Panc1 (cell line): Measurements from ENCODE around the gene ALDOC. TPM values are rescaled to one million over a fixed set of nuclear protein-coding genes. Genes with fewer than 3 reads are reported as not detected.
A peak's percentile ranks its signal among the peaks of the same experiment; 100 is the strongest.

Experiments used
- ATAC-seq: fragments of 200-7000 bp; cut with Tn5 transposase; 2 replicates; pipeline ENCODE4 v1.9.1; 2020; ENCODE audit warnings: mild to moderate bottlenecking, moderate library complexity
- BruUV-seq: library from RNA; stranded (reverse); fragments of 400-500 nt; replicated peaks from 2 replicates; lab custom pipeline; 2021; lab: Mats Ljungman, UMichigan
- CTCF ChIA-PET: fragments of 300-600 bp; sonication (Branson Sonifier 250); formaldehyde crosslinking; loops from one replicate; lab custom pipeline; 2022; ENCODE audit warnings: antibody characterized with exemption; lab: Charles Lee
- POLR2A ChIA-PET: fragments of 300-600 bp; sonication (Branson Sonifier 250); formaldehyde crosslinking; loops from one replicate; lab custom pipeline; 2022; ENCODE audit warnings: antibody characterized with exemption; lab: Charles Lee
- DNase-seq: peaks from one replicate; pipeline ENCODE4 v3.0.0-alpha.2; 2010; ENCODE audit warnings: low read depth, low spot score
- H3K27ac ChIP-seq: 2 replicates; pipeline ENCODE4 v1.5.1; 2011; ENCODE audit warnings: mild to moderate bottlenecking, low read length, inconsistent platforms
- H3K27me3 ChIP-seq: fragments of 200-500 bp; sonication (Bioruptor generic); 2 replicates; pipeline ENCODE4 v1.6.0; 2014; ENCODE audit warnings: low read length, inconsistent platforms; ENCODE audit not compliant: control insufficient read depth, insufficient read depth
- H3K36me3 ChIP-seq: fragments of 200-500 bp; sonication (Bioruptor generic); 2 replicates; pipeline ENCODE4 v1.5.1; 2014; ENCODE audit warnings: inconsistent platforms, mild to moderate bottlenecking, low read length, moderate library complexity; ENCODE audit not compliant: control insufficient read depth, insufficient read depth
- H3K4me1 ChIP-seq: 2 replicates; pipeline ENCODE4 v1.5.1; 2011; ENCODE audit warnings: inconsistent platforms, mild to moderate bottlenecking, low read length, moderate library complexity; ENCODE audit not compliant: control insufficient read depth, insufficient read depth
- H3K4me3 ChIP-seq, 2 experiments: 2 replicates each; pipeline ENCODE4 v1.5.1; 2011 to 2012; ENCODE audit warnings: low read depth in 2 of 2, low read length in 2 of 2, mild to moderate bottlenecking in 2 of 2, inconsistent platforms in 1 of 2, moderate library complexity in 1 of 2
- H3K9me3 ChIP-seq: fragments of 200-500 bp; sonication (Bioruptor generic); 2 replicates; pipeline ENCODE4 v1.5.1; 2014; ENCODE audit warnings: low read depth, mild to moderate bottlenecking, inconsistent platforms, low read length, moderate library complexity; ENCODE audit not compliant: control insufficient read depth, insufficient read depth
- CTCF ChIP-seq: fragments of 450-650 bp; IDR thresholded peaks from 2 replicates; pipeline ENCODE4 v1.5.1; 2017; ENCODE audit warnings: mild to moderate bottlenecking
- POLR2AphosphoS5 ChIP-seq: IDR thresholded peaks from 2 replicates; pipeline ENCODE4 v1.6.1; 2012; ENCODE audit warnings: mild to moderate bottlenecking, low read depth, low read length, moderate library complexity
- REST ChIP-seq, 2 experiments: IDR thresholded peaks; 2 replicates each; pipeline ENCODE4 v1.6.1; 2011 to 2012; ENCODE audit warnings: low read depth in 2 of 2, control low read depth in 1 of 2, low read length in 1 of 2, mild to moderate bottlenecking in 1 of 2, moderate library complexity in 1 of 2; ENCODE audit not compliant: insufficient read depth in 1 of 2
- SIN3A ChIP-seq: IDR thresholded peaks from 2 replicates; pipeline ENCODE4 v1.6.1; 2012; ENCODE audit warnings: low read depth, mild to moderate bottlenecking, low read length, moderate library complexity, borderline replicate concordance; ENCODE audit not compliant: insufficient read depth
- TCF7L2 ChIP-seq: IDR thresholded peaks from 2 replicates; pipeline ENCODE4 v1.6.1; 2011; ENCODE audit warnings: mild to moderate bottlenecking, low read depth, low read length, inconsistent platforms
- in situ Hi-C: cut with HindIII; loops from 2 replicates; pipeline ENCODE4 v1.10.0; 2016; ENCODE audit warnings: low sequenced_read_pairs, low pct_unique_long_range_greater_than_20kb
- intact Hi-C: fragments of 100-400 bp; cut with micrococcal nuclease; formaldehyde crosslinking; loops from one replicate; pipeline ENCODE4 v1.10.0; 2022; ENCODE audit not compliant: unreplicated experiment
- total RNA-seq: library from RNA; stranded (reverse); gene quantifications from one replicate; pipeline ENCODE4 v1.2.1, GENCODE V29; 2021; ENCODE audit not compliant: unreplicated experiment

Gene ALDOC
- total RNA-seq, 1 experiment from 2014 or later: 13.4 TPM

GRCh38 chr17:28616281-28616680 is 39.6 kb upstream of the ALDOC start:
- in situ Hi-C loops: no loop called here
- ChIA-PET POLR2A (no interaction called here), CTCF (no interaction called here)
- no peaks in the 10 kb centered on the region for H3K4me1 ChIP-seq
- no TSS peak for BruUV-seq
- no peak for ATAC-seq
- intact Hi-C loops: no loop called here
- H3K27ac ChIP-seq: no peak overlapping the region
- H3K27me3 ChIP-seq: no peaks in the 10 kb centered on the region
- no peak for TF ChIP-seq TCF7L2
- H3K36me3 ChIP-seq: peaks cover 52% of the 10 kb centered on the region
- H3K4me3 ChIP-seq: no peak overlapping the region
- DNase-seq: no peak
- no peaks in the 10 kb centered on the region for H3K9me3 ChIP-seq

GRCh38 chr17:28615260-28615940 is 38.7 kb upstream of the ALDOC start:
- POLR2A ChIA-PET: no interaction called here
- in situ Hi-C loops: no loop called here
- BruUV-seq: no TSS peak
- Histone ChIP-seq H3K27me3 (no peaks in the 10 kb centered on the region), H3K4me1 (no peaks in the 10 kb centered on the region), H3K36me3 (peaks cover 45% of the 10 kb centered on the region), H3K4me3 (no peak overlapping the region), H3K9me3 (no peaks in the 10 kb centered on the region), H3K27ac (no peak overlapping the region)
- ATAC-seq: no peak
- CTCF ChIA-PET: no interaction called here
- intact Hi-C loops: no loop called here
- DNase-seq: no peak
- TF ChIP-seq POLR2AphosphoS5: 0 out of 2 replicates have a peak, but pooled peaks have one; percentile 17
- no peak for TF ChIP-seq REST (IDR thresholded peaks at IDR 0.05; ENCODE audit: insufficient read depth in 1 of 2, low read depth in 2 of 2, low read length in 1 of 2)
- no peak for TF ChIP-seq CTCF
- no peak for TF ChIP-seq TCF7L2
- no peak for TF ChIP-seq SIN3A

- POLR2A ChIA-PET: no interaction called here
- CTCF ChIA-PET: no interaction called here
Measured at GRCh38 chr17:28613931-28614381, 37.3 kb upstream of the ALDOC start, which contains the start of gene RSKR. RSKR (minus strand) TSS chr17:28614185; CDS start chr17:28614161, 24 bp downstream.

More at GRCh38 chr17:28613931-28614381, 37.3 kb upstream of the ALDOC start, which contains the start of gene RSKR:
- Histone ChIP-seq H3K27ac (no peak within 1 kb of the TSS), H3K4me3 (no peak within 1 kb of the TSS), H3K9me3 (no peaks in the 10 kb centered on the region), H3K36me3 (peaks cover 32% of the 10 kb centered on the region), H3K27me3 (no peaks in the 10 kb centered on the region), H3K4me1 (no peaks in the 10 kb centered on the region)
- DNase-seq (no peak), ATAC-seq (peak; percentile 16; the same call in 1 of the 2 replicates)
- no TSS peak for BruUV-seq
- intact Hi-C loops (no loop called here), in situ Hi-C loops (no loop called here)
- no peak for TF ChIP-seq CTCF
- TF ChIP-seq TCF7L2: no peak
- TF ChIP-seq REST (IDR thresholded peaks at IDR 0.05; ENCODE audit: insufficient read depth in 1 of 2, low read depth in 2 of 2, low read length in 1 of 2): no peak
- no peak for TF ChIP-seq POLR2AphosphoS5
- TF ChIP-seq SIN3A: no peak
